H54 (cell line): ENCODE measurements around the gene KLHDC10.
"Not testable (repeated sequence)": the region's sequence is repeated elsewhere in the genome, so short reads cannot be mapped to it uniquely, and the experiment has no call there.

ENCODE experiments used
- DNase-seq: peaks from one replicate; pipeline ENCODE4 v3.0.0; 2011; ENCODE audit warnings: low spot score, mixed read lengths; ENCODE audit not compliant: insufficient read length
- FAIRE-seq: peaks from 3 replicates; lab custom pipeline; 2011; peaks lifted over from hg19 to GRCh38; lab: Jason Lieb, UNC
- POLR2A ChIP-seq: IDR thresholded peaks from 2 replicates; pipeline ENCODE4 v1.6.1; 2011; ENCODE audit warnings: low read depth, mild to moderate bottlenecking, low read length

KLHDC10 gene

GRCh38 chr7:130090745-130091532 lies 20.6 kb downstream of the KLHDC10 start:
- no peak for TF ChIP-seq POLR2A
- FAIRE-seq (no peak), DNase-seq (no peak)

DNA sequence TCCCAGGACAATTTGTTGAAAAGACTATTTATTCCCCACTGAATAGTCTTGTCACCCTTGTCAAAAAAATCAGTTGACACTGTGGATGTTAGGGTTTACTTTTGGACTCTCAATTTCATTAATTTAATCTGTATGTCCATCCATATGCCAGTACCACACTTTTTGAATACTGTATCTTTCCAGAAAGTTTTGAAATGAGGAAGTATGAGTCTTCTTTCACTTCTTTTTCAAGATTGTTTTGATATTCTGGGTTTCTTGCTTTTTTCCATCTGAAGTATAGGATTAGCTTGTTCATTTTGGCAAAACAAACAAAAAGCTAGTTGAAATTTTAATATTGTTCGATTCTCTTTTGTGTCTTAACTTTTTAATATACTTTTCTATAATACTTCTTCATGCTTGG lies 21.7 kb downstream of the KLHDC10 start:
- DNase-seq: no peak
- TF ChIP-seq POLR2A: no peak
- no peak for FAIRE-seq

DNA sequence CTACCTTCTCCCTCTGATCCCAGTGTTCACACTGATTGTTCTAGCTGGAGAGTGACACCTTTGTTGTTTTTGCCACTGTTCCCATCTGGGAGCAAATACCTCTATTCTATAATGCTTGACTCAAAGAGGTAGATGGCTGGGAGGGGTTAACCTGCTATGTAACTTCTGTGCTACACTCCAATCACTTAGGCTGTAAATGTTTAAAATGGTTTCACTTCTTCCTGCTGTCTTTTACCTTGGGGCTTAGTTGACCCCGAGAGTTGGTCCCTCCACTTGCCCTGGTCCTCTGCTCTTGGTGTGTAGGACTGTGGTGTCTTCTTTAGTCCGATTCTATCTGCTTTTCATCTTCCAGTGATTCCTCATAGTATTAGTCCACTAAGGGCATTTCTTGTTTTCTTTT lies 22.3 kb downstream of the KLHDC10 start:
- no peak for TF ChIP-seq POLR2A
- no peak for DNase-seq
- FAIRE-seq: no peak

- DNase-seq: no peak
- no peak for TF ChIP-seq POLR2A
- FAIRE-seq: no peak
Measured at GRCh38 chr7:130095812-130096211, 25.5 kb downstream of the KLHDC10 start.

DNA sequence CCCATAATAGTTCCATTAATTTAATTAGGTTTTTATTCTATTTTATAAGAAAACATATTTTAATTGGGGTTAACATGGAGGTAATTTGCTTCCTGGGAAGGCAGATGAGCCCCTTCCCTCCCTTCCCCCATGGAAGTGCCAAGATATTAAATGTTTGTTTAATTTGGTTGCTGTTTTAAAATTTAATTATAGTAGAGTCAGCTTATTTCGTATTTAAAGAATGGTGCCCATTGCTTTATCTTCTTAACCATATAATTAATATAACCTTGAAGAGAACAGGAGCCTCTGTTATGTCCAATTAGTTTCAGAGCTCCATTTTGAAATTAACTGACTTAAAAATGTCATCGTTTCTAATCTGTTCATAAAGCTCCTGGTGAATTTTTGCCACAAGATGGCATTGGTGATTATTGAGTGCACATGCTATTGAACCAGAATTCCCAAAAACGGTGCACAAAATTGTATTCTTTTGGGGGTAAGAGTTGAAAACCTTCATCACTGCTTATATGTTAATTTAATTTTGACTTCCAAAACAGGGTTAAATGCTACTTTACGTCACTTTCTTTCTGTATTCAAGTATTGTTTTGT lies 26.0 kb downstream of the KLHDC10 start:
- DNase-seq (no peak), FAIRE-seq (no peak)
- no peak for TF ChIP-seq POLR2A

DNA sequence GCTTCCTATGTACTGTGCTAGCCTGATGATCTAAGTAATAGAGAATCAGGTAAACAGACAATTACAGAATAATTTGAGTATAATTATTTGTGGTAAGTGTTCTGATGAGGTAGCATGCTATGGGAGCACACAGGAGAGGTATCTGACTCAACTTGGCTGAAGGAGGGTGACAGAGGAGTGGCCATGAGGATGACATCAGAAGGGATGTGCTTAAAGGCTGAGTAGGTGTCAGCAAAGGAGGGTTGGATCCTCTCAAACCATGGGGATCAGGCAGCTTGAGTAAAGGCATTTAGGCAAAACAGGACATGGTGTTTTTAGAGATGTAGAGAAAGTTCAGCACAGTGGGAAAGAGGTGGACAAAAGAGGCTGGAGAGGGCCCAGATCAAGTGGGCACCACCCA lies 29.0 kb downstream of the KLHDC10 start:
- FAIRE-seq (no peak), DNase-seq (no peak)
- TF ChIP-seq POLR2A: no peak

DNA sequence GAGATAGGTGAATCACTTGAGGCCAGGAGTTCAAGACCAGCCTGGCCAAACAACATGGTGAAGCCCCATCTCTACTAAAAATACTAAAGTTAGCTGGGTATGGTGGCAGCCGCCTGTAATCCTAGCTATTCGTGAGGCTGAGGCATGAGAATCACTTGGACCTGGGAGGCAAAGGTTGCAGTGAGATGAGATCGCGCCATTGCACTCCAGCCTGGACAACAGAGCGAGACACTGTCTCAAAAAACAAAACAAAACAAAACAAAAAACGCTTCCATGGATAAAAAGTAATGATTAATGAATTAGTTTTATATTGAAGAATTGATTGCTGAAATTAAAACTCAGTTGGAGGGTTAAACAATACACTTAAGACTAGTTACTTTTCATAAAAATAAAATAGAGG lies 32.3 kb downstream of the KLHDC10 start:
- FAIRE-seq: no peak
- no peak for TF ChIP-seq POLR2A
- DNase-seq: no peak

- FAIRE-seq (no peak), DNase-seq (no peak)
- no peak for TF ChIP-seq POLR2A
Measured at GRCh38 chr7:130107949-130108674, 37.8 kb downstream of the KLHDC10 start.

GRCh38 chr7:130108809-130109208 lies 38.5 kb downstream of the KLHDC10 start:
- no peak for TF ChIP-seq POLR2A
- FAIRE-seq (no peak), DNase-seq (no peak)

- no peak for TF ChIP-seq POLR2A
- no peak for DNase-seq
- FAIRE-seq: no peak
Measured at GRCh38 chr7:130112093-130112492, 41.8 kb downstream of the KLHDC10 start.

DNA sequence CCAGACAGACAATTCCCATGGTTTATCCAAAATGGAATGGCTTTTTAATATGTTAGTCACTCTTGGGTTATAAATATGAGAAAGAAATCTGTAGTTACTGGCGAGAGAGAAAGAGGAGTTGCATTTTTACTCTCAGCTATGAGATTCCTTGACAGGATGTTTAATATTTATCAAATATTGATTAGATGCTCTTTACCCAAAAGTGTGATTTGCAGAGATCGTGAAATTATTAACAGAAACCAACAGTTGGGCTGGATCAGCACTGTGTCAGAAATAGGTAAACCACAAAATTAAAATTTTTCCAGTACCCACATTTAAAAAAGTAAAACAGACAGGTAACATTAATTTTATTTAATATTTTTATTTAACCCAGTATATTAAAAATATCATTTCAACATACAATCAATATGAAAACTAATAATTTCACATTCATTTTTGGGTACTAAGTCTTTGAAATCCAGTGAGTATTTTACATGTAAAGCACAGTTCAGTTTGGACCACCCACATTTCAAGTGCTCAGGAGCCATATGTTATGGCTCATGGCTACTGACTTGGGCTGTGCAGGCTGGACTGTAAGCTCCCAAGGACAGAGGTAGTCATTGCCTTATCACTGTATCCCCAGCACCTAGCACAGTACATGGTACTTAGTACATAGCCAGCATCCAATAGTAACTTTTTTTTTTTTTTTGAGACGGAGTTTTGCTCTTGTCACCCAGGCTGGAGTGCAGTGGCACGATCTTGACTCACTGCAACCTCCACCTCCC lies 42.5 kb downstream of the KLHDC10 start:
- FAIRE-seq (no peak), DNase-seq (no peak)
- TF ChIP-seq POLR2A: no peak

GRCh38 chr7:130113426-130113805 lies 43.1 kb downstream of the KLHDC10 start:
- not testable (repeated sequence) for DNase-seq, FAIRE-seq

GRCh38 chr7:130113887-130114286 lies 43.6 kb downstream of the KLHDC10 start:
- TF ChIP-seq POLR2A: no peak
- DNase-seq (no peak), FAIRE-seq (no peak)

DNA sequence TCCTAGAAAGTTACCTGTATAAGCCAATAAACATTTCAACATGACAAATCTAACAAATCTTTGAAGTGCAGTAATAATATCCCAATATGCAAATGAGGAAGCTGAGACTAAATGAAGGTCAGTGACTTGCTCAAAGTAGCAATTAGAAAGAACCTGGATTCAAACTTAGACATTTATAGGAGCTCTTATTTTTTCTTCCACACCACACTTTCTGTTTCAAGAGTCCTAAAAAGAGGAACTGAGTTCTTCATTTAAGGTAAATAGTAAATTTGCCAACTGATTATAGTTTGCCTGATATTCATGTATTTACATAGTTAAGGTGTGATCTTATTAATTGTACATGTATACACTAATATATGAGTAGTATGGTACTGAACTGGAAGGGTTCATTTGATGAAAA lies 44.0 kb downstream of the KLHDC10 start:
- TF ChIP-seq POLR2A: no peak
- no peak for FAIRE-seq

More for the DNA sequence above, 44.0 kb downstream of the KLHDC10 start:
- no peak for DNase-seq
